Measurements from ENCODE around the gene HYDIN. TPM values are rescaled to one million over a fixed set of nuclear protein-coding genes. Genes with fewer than 3 reads are reported as not detected.
"Not testable (repeated sequence)": the region's sequence is repeated elsewhere in the genome, so short reads cannot be mapped to it uniquely, and the experiment has no call there.

HYDIN gene
- total and polyA plus RNA-seq, 11 donors, result 0.26 to 5.4 (median 1.5) TPM

GRCh38 chr16:71188956-71189712 lies 41.4 kb downstream of the HYDIN start:
- intact Hi-C loops (cut with DNase I), result no loop called here
- Histone ChIP-seq H3K9me3 (no peaks in the 10 kb centered on the region), H3K4me3 (no peak overlapping the region), H3K4me1 (no peaks in the 10 kb centered on the region), H3K27me3 (peaks cover 0 to 14% (median 0%) of the 10 kb centered on the region in 9 donors), H3K27ac (no peak overlapping the region), H3K36me3 (no peaks in the 10 kb centered on the region)
- ATAC-seq (no peak), DNase-seq (no peak)
- TF ChIP-seq, protein P1, sequence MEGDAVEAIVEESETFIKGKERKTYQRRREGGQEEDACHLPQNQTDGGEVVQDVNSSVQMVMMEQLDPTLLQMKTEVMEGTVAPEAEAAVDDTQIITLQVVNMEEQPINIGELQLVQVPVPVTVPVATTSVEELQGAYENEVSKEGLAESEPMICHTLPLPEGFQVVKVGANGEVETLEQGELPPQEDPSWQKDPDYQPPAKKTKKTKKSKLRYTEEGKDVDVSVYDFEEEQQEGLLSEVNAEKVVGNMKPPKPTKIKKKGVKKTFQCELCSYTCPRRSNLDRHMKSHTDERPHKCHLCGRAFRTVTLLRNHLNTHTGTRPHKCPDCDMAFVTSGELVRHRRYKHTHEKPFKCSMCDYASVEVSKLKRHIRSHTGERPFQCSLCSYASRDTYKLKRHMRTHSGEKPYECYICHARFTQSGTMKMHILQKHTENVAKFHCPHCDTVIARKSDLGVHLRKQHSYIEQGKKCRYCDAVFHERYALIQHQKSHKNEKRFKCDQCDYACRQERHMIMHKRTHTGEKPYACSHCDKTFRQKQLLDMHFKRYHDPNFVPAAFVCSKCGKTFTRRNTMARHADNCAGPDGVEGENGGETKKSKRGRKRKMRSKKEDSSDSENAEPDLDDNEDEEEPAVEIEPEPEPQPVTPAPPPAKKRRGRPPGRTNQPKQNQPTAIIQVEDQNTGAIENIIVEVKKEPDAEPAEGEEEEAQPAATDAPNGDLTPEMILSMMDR (IDR thresholded peaks at IDR 0.05), result no peak
- TF ChIP-seq POLR2A (IDR thresholded peaks at IDR 0.05), result no peak
- WGBS, 4 donors, result 82 to 89% (median 86%) methylated on average over 9 of the region's 9 CpGs

GRCh38 chr16:71185347-71185746 lies 45.2 kb downstream of the HYDIN start:
- no peaks in the 10 kb centered on the region for H3K4me1 ChIP-seq
- TF ChIP-seq, protein P1 (IDR thresholded peaks at IDR 0.05), result no peak
- ATAC-seq (no peak), DNase-seq (no peak)
- peaks cover 0 to 7% (median 0%) of the 10 kb centered on the region in 9 donors for H3K27me3 ChIP-seq
- no peak overlapping the region for H3K27ac ChIP-seq
- H3K36me3 ChIP-seq, result no peaks in the 10 kb centered on the region
- H3K4me3 ChIP-seq, result no peak overlapping the region
- H3K9me3 ChIP-seq, result peaks cover 0 to 7% (median 0%) of the 10 kb centered on the region in 12 donors
- intact Hi-C loops (cut with DNase I), result no loop called here
- 23 to 41% (median 39%) methylated on average over 1 of the region's 1 CpG for WGBS, 4 donors

DNA sequence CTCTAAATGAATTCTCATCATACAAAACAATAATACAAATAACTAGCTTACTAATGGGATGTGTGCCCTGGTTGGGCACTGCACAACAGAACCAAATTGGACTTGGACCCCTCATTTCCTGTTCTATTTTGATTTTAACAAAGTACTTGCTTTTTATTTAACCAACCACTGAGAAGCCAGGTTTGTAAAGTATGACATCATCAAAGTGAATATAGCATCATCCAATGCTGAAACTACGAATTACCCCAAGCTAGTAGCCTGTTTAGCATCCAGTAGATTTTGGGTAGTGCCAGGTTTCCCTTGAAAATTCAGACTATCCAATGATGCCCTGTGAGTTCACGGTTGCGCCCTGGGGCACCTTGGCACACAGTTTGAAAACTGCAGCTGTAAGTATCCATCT lies 51.0 kb downstream of the HYDIN start:
- Histone ChIP-seq H3K9me3 (peaks cover 0 to 7% (median 0%) of the 10 kb centered on the region in 12 donors), H3K4me1 (no peaks in the 10 kb centered on the region), H3K27ac (no peak overlapping the region), H3K4me3 (no peak overlapping the region), H3K27me3 (peaks cover 0 to 9% (median 0%) of the 10 kb centered on the region in 9 donors), H3K36me3 (no peaks in the 10 kb centered on the region)
- TF ChIP-seq, protein P1 (IDR thresholded peaks at IDR 0.05), result no peak
- TF ChIP-seq POLR2A (IDR thresholded peaks at IDR 0.05), result no peak
- no peak for DNase-seq
- intact Hi-C loops (cut with DNase I), result no loop called here
- 87 to 92% (median 90%) methylated on average over 3 of the region's 3 CpGs for WGBS, 4 donors
- no peak for ATAC-seq

DNA sequence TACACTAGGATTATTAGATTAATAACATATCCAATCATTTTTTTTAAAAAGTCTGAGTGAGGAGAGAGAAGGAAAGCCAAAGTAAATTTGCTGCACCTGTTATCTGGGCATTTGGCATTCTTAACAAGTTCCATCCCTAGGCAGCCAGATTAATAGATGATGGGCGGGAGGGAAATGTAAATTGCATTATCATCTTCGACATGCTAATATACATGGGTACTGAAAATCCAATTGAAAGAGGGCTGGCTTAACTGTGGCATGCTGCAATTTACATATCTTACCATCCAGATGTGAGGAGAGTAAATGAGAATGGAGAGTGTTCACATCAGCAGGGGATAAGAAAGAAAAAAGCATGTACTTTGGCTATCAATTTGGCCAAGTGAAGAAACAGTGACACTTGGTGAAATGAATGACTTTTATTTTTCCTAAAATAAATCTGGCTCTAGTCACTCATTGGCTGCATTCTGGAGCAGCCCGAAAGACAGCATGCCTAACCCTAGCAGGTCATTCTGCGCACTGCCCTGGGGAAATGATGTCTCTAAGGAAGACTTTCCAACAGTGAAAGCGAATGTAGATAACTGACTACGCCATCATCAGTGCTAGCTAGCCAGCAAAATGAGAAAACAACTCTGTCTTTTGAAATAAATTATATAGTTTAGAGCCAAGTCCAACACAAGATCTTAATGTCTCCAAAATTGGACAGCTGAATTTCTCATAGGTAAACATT lies 57.9 kb downstream of the HYDIN start:
- H3K27me3 ChIP-seq, result peaks cover 0 to 6% (median 0%) of the 10 kb centered on the region in 9 donors
- H3K27ac ChIP-seq, result no peak overlapping the region
- no peaks in the 10 kb centered on the region for H3K36me3 ChIP-seq
- no peak for TF ChIP-seq POLR2A (IDR thresholded peaks at IDR 0.05)
- 61 to 68% (median 64%) methylated on average over 6 of the region's 6 CpGs for WGBS, 4 donors
- peaks cover 0 to 14% (median 0%) of the 10 kb centered on the region in 12 donors for H3K9me3 ChIP-seq
- intact Hi-C loops (cut with DNase I), result no loop called here
- DNase-seq (peak in 2 of 5 donors; percentile 10 to 33), ATAC-seq (no peak)
- peaks cover 0 to 3% (median 0%) of the 10 kb centered on the region in 12 donors for H3K4me1 ChIP-seq
- H3K4me3 ChIP-seq, result no peak overlapping the region

DNA sequence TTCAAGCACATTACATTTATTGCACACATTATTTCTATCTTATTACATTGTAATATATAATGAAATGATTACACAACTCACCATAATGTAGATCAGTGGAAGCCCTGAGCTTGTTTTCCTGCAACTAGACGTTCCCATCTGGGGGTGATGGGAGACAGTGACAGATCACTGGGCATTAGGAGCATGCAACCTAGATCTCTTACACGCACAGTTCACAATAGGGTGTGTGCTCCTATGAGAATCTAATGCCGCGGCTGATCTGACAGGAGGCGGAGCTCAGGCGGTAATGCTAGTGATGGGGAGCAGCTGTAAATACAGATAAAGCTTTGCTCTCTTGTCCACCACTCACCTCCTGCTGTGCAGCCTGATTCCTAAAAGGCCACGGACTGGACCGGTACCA lies 69.5 kb downstream of the HYDIN start:
- H3K4me1 ChIP-seq; intact Hi-C loops (cut with DNase I); H3K36me3 ChIP-seq; H3K9me3 ChIP-seq; DNase-seq; H3K27ac ChIP-seq; ATAC-seq; H3K4me3 ChIP-seq; H3K27me3 ChIP-seq: not testable (repeated sequence)
- WGBS, 4 donors, result 67 to 86% (median 78%) methylated on average over 2 to 7 of the region's 8 CpGs

DNA sequence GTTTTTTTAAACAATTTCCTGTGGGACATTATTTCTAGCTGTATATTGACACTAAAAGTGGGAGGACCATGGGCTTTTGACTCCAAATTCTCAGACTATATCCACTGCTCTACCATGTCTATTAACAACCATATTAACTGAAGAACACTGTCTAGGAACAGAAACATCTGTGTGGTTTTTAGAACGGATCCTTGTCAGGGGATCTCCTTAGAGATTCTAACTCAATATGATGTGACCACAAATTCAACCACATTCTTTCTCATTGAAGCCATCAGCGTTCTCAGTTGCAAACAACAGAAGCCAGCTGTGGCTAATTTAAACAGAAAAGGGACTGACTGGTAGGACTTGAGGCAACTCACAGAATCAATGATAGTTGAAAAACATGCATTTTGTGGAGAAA lies 73.2 kb downstream of the HYDIN start:
- not testable (repeated sequence) for H3K36me3 ChIP-seq, ATAC-seq

GRCh38 chr16:71153329-71153728 lies 77.2 kb downstream of the HYDIN start:
- DNase-seq; H3K4me1 ChIP-seq; H3K36me3 ChIP-seq; intact Hi-C loops (cut with DNase I); H3K27ac ChIP-seq; ATAC-seq; H3K27me3 ChIP-seq; H3K9me3 ChIP-seq; H3K4me3 ChIP-seq: not testable (repeated sequence)
- 47 to 65% (median 60%) methylated on average over 1 to 2 of the region's 6 CpGs; no CpG with 5 or more reads in 1 of the 4 donors for WGBS, 4 donors

More for the DNA sequence above, 73.2 kb downstream of the HYDIN start:
- H3K27me3 ChIP-seq; DNase-seq; H3K4me1 ChIP-seq; H3K9me3 ChIP-seq; H3K4me3 ChIP-seq; intact Hi-C loops (cut with DNase I); H3K27ac ChIP-seq: not testable (repeated sequence)
- WGBS, 4 donors, result 60 to 100% (median 71%) methylated on average over 1 to 2 of the region's 2 CpGs

DNA sequence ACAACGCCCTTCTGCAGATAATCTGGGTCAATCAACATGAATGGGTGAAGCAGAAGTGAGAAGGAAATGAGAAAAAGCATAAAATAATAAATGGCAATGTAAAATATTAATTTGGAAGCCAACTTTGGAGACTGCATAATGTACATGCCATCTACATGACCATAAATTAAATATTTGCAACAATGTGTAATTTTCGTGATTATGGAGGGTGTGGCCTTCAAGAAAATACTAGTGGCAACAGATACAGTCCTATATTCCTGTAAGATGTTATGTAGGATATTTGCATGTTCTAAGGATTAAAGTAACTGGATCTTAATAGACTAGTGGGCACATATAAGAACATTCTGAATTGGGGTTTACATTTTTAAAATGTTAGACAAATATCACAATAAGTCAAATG lies 78.9 kb downstream of the HYDIN start:
- 100% methylated on average over 1 to 2 of the region's 2 CpGs for WGBS, 4 donors
- H3K9me3 ChIP-seq; H3K4me1 ChIP-seq; H3K27me3 ChIP-seq; H3K27ac ChIP-seq; intact Hi-C loops (cut with DNase I); H3K36me3 ChIP-seq; DNase-seq; ATAC-seq; H3K4me3 ChIP-seq: not testable (repeated sequence)

All from heart left ventricle (tissue), 16 donors.